Endothelial cell of umbilical vein (primary cell): ENCODE measurements around the gene WRAP53. TPM values are rescaled to one million over a fixed set of nuclear protein-coding genes. Genes with fewer than 3 reads are reported as not detected.
A peak's percentile ranks its signal among the peaks of the same experiment; 100 is the strongest.

Experiments
- BruUV-seq: library from RNA; stranded (reverse); fragments of 400-500 nt; replicated peaks from 2 replicates; lab custom pipeline; 2021; lab: Mats Ljungman, UMichigan
- CTCF ChIA-PET: fragments of 300-600, 350-600 bp; sonication (Branson Sonifier 250); formaldehyde crosslinking; loops from one replicate; lab custom pipeline; 2021; ENCODE audit warnings: antibody characterized with exemption, inconsistent platforms; lab: Charles Lee
- POLR2A ChIA-PET: fragments of 300-600, 350-600 bp; sonication (Branson Sonifier 250); formaldehyde crosslinking; loops from one replicate; lab custom pipeline; 2021; ENCODE audit warnings: antibody characterized with exemption, inconsistent platforms; lab: Charles Lee
- DNase-seq: peaks from one replicate; pipeline ENCODE4 v3.0.0-alpha.2; 2011; ENCODE audit warnings: low read depth, low spot score
- FAIRE-seq: peaks from 2 replicates; lab custom pipeline; 2011; peaks lifted over from hg19 to GRCh38; lab: Jason Lieb, UNC
- H2AFZ ChIP-seq: 2 replicates; pipeline ENCODE4 v1.6.0; 2012; ENCODE audit warnings: low read depth, low read length, control low read depth, inconsistent platforms
- H3K27ac ChIP-seq: 2 replicates; pipeline ENCODE4 v1.5.1; 2011; ENCODE audit warnings: low read depth, mild to moderate bottlenecking, control low read depth, low read length, moderate library complexity; ENCODE audit not compliant: insufficient read depth
- H3K27me3 ChIP-seq, 2 experiments: 2 replicates each; pipeline versions ENCODE4 v1.6.0 to v1.6.1; 2011; ENCODE audit warnings: low read length in 2 of 2, mixed read lengths in 1 of 2; ENCODE audit not compliant: control insufficient read depth in 2 of 2, insufficient read depth in 2 of 2
- H3K36me3 ChIP-seq, 2 experiments: 2 replicates in 1 of 2; 3 replicates in 1 of 2; pipeline ENCODE4 v1.5.1; 2011; ENCODE audit warnings: low read length in 2 of 2, mild to moderate bottlenecking in 1 of 2, moderate library complexity in 1 of 2; ENCODE audit not compliant: control insufficient read depth in 2 of 2, insufficient read depth in 2 of 2; ENCODE audit errors: extremely low read depth in 1 of 2
- H3K4me1 ChIP-seq: 3 replicates; pipeline ENCODE4 v1.5.1; 2011; ENCODE audit warnings: mild to moderate bottlenecking, low read length; ENCODE audit not compliant: control insufficient read depth, insufficient read depth; ENCODE audit errors: extremely low read depth
- H3K4me2 ChIP-seq: 2 replicates; pipeline ENCODE4 v1.6.1; 2011; ENCODE audit warnings: low read length, control low read depth, mixed read lengths; ENCODE audit not compliant: insufficient read depth
- H3K4me3 ChIP-seq, 3 experiments: fragments of 200-600 bp in 1 of 3; sonication (generic), shearing (Covaris generic) in 1 of 3; replicated peaks in 1 of 3; 2 replicates each; pipeline ENCODE4 v1.5.1; 2011 to 2016; ENCODE audit warnings: control low read depth in 3 of 3, low read length in 3 of 3, mild to moderate bottlenecking in 2 of 3, inconsistent platforms in 1 of 3, low read depth in 1 of 3, moderate library complexity in 1 of 3; ENCODE audit not compliant: insufficient read depth in 1 of 3
- H3K79me2 ChIP-seq: 2 replicates; pipeline ENCODE4 v1.6.0; 2012; ENCODE audit warnings: low read length, inconsistent platforms; ENCODE audit not compliant: control insufficient read depth, insufficient read depth
- H3K9ac ChIP-seq: replicated peaks from 2 replicates; pipeline ENCODE3; 2011; ENCODE audit warnings: low read length, control low read depth; ENCODE audit not compliant: insufficient read depth; ENCODE audit errors: extremely low read depth
- H3K9me1 ChIP-seq: replicated peaks from 3 replicates; pipeline ENCODE4 v1.6.0; 2011; ENCODE audit warnings: mild to moderate bottlenecking, low read length; ENCODE audit not compliant: control insufficient read depth, insufficient read depth; ENCODE audit errors: extremely low read depth
- H3K9me3 ChIP-seq: replicated peaks from 2 replicates; pipeline ENCODE4 v1.5.1; 2012; ENCODE audit warnings: low read length, inconsistent platforms; ENCODE audit not compliant: control insufficient read depth, insufficient read depth
- H4K20me1 ChIP-seq: replicated peaks from 2 replicates; pipeline ENCODE3; 2011; ENCODE audit warnings: mild to moderate bottlenecking, low read length; ENCODE audit not compliant: control insufficient read depth, insufficient read depth; ENCODE audit errors: extremely low read depth
- EZH2 ChIP-seq: IDR thresholded peaks from 2 replicates; pipeline ENCODE4 v1.6.1; 2012; ENCODE audit warnings: borderline replicate concordance, low read depth, mild to moderate bottlenecking, moderate library complexity, low read length, inconsistent platforms; ENCODE audit not compliant: severe bottlenecking
- FOS ChIP-seq: IDR thresholded peaks from 2 replicates; pipeline ENCODE4 v1.6.1; 2011; ENCODE audit warnings: mild to moderate bottlenecking, low read length, moderate library complexity, borderline replicate concordance; ENCODE audit not compliant: insufficient read depth
- JUN ChIP-seq: IDR thresholded peaks from 2 replicates; pipeline ENCODE4 v1.6.1; 2011; ENCODE audit warnings: borderline replicate concordance, low read depth; ENCODE audit not compliant: insufficient read length, insufficient read depth
- MAX ChIP-seq: IDR thresholded peaks from 2 replicates; pipeline ENCODE4 v1.6.1; 2011; ENCODE audit not compliant: insufficient read depth, insufficient read length
- POLR2A ChIP-seq: IDR thresholded peaks from 2 replicates; pipeline ENCODE4 v1.6.1; 2012; ENCODE audit warnings: low read depth, mild to moderate bottlenecking, control low read depth, low read length
- POLR2AphosphoS5 ChIP-seq: IDR thresholded peaks from 2 replicates; pipeline ENCODE4 v1.6.1; 2012; ENCODE audit warnings: low read depth, mild to moderate bottlenecking, control low read depth, low read length, moderate library complexity; ENCODE audit not compliant: insufficient read depth
- dilution Hi-C: fragments of 300-500 bp; cut with MboI; formaldehyde crosslinking; loops from one replicate; pipeline ENCODE4 v1.15.0; 2019; ENCODE audit warnings: low sequenced_read_pairs; ENCODE audit not compliant: extremely low pct_ligation_motif_present
- intact Hi-C: fragments of 100-400 bp; cut with micrococcal nuclease; formaldehyde crosslinking; loops from one replicate; pipeline ENCODE4 v1.10.0; 2022
- polyA plus RNA-seq, 4 experiments: library from polyadenylated mRNA; depleted of rRNA in 3 of 4; stranded (reverse) in 3 of 4; unstranded in 1 of 4; fragments of >200 nt; gene quantifications; 2 replicates each; pipeline versions ENCODE4 v1.2.1 to v1.2.3, GENCODE V29; 2011 to 2012; ENCODE audit warnings: missing spikeins in 1 of 4
- total RNA-seq: library from RNA; stranded (reverse); gene quantifications from 2 replicates; pipeline ENCODE4 v1.2.3, GENCODE V29; 2021

The WRAP53 gene
- total and polyA plus RNA-seq, 2 donors (not counting 3 experiments of a cell fraction or from before 2014, with no cell fraction given) = 17.9 to 28.0 TPM

GRCh38 chr17:7686222-7687071 lies 1.8 kb upstream of the WRAP53 start:
- peak overlapping the region; percentile 13 for H2AFZ ChIP-seq
- TSS peak; percentile 87 for BruUV-seq
- FAIRE-seq = peak; percentile 95

More at GRCh38 chr17:7686222-7687071, 1.8 kb upstream of the WRAP53 start:
- ChIA-PET CTCF (interaction anchor here (1.0 to 4.4 kb wide), 21 partner anchors 9 to 331 kb away, joined by 3 to 97 read pairs (median 5); partner anchors contain the start of genes ATP1B2, DNAH2, EFNB3 and FXR2), POLR2A (interaction anchor here (0.6 to 2.4 kb wide), 10 partner anchors 27 to 283 kb away, joined by 3 to 9 read pairs (median 4); partner anchors contain the start of genes ATP1B2, CD68, FXR2 and MPDU1)
- Histone ChIP-seq H3K9me3 (no peaks in the 10 kb centered on the region), H3K27ac (peak overlapping the region; percentile 93), H3K4me2 (peak overlapping the region; percentile 98), H3K79me2 (peaks cover 50% of the 10 kb centered on the region), H3K27me3 (no peaks in the 10 kb centered on the region), H3K36me3 (peaks cover 0 to 2% of the 10 kb centered on the region in 2 experiments), H3K9me1 (no peaks in the 10 kb centered on the region), H4K20me1 (no peaks in the 10 kb centered on the region), H3K4me3 (peak overlapping the region; percentile 56 to 96 (median 79)), H3K9ac (peak overlapping the region; percentile 99), H3K4me1 (peaks cover 26% of the 10 kb centered on the region)
- peak; percentile 92 for DNase-seq
- TF ChIP-seq EZH2 = no peak
- no peak for TF ChIP-seq MAX
- peak; percentile 89 for TF ChIP-seq POLR2A
- no peak for TF ChIP-seq FOS
- TF ChIP-seq POLR2AphosphoS5 = peak; percentile 83
- no peak for TF ChIP-seq JUN
- dilution Hi-C loops (no loop called here), intact Hi-C loops (loop anchor here (2.0 to 10.0 kb wide), 6 partner anchors 156 to 334 kb away; partner anchors contain the start of genes CHD3, FGF11, KCTD11 and POLR2A)
